Activated naive CD4-positive, alpha-beta T cell treated with anti-CD3 and anti-CD28 coated beads for 36 hours (primary cell): ENCODE data around the gene NGEF. TPM values are rescaled to one million over a fixed set of nuclear protein-coding genes. Genes with fewer than 3 reads are reported as not detected.

Source experiments
- CTCF ChIA-PET: fragments of 350-600 bp; sonication (Branson Sonifier 250); formaldehyde crosslinking; loops from one replicate; lab custom pipeline; 2021; ENCODE audit warnings: antibody characterized with exemption; lab: Charles Lee
- DNase-seq: peaks from one replicate; pipeline ENCODE4 v3.0.0-alpha.2; 2020
- H3K27ac Mint-ChIP-seq: one replicate; pipeline ENCODE4 v1.8.0; 2021; ENCODE audit warnings: mild to moderate bottlenecking, mixed read lengths
- H3K27me3 Mint-ChIP-seq: one replicate; pipeline ENCODE4 v1.8.0; 2021; ENCODE audit warnings: low read depth, mixed read lengths
- H3K36me3 Mint-ChIP-seq: one replicate; pipeline ENCODE4 v1.8.0; 2021; ENCODE audit warnings: low read depth, mixed read lengths
- H3K4me1 Mint-ChIP-seq: one replicate; pipeline ENCODE4 v1.8.0; 2021; ENCODE audit warnings: low read depth, mixed read lengths
- H3K4me3 Mint-ChIP-seq: one replicate; pipeline ENCODE4 v1.8.0; 2021; ENCODE audit warnings: mild to moderate bottlenecking, moderate library complexity, mixed read lengths
- H3K9me3 Mint-ChIP-seq: one replicate; pipeline ENCODE4 v1.8.0; 2021; ENCODE audit warnings: mixed read lengths
- intact Hi-C: fragments of 100-400 bp; cut with micrococcal nuclease; formaldehyde crosslinking; loops from one replicate; pipeline ENCODE4 v1.15.1; 2023
- total RNA-seq, 2 experiments: library from RNA; stranded (reverse); gene quantifications; one replicate each; pipeline ENCODE4 v1.2.3, GENCODE V29; 2021

The NGEF gene
- total RNA-seq, 2 experiments from 2014 or later, result 0.12 TPM; not detected in 1

DNA sequence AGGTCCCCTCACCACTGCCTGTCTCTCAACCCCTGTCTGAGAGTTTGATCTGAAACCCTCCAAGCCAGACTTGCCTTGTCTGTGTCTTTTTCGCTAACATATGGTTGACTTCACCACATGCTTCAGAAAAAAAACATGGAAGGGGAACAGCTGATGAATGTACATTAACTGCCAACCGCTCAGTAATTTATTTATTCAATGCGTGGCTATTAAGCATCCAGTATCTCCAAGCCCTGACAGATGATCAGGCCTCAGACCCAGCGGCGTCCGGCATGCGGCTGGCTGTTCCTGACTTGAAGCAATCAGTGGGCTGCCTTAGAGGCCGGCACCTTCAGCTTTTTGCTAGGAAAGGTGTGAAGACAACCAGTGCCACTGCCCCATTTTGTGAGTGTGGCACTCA lies 62.3 kb downstream of the NGEF start:
- Mint-ChIP-seq H3K36me3 (no peaks in the 10 kb centered on the region), H3K27me3 (no peaks in the 10 kb centered on the region), H3K9me3 (no peaks in the 10 kb centered on the region), H3K4me3 (no peak overlapping the region), H3K4me1 (no peaks in the 10 kb centered on the region), H3K27ac (no peak overlapping the region)
- intact Hi-C loops, result no loop called here
- CTCF ChIA-PET, result no interaction called here
- no peak for DNase-seq

DNA sequence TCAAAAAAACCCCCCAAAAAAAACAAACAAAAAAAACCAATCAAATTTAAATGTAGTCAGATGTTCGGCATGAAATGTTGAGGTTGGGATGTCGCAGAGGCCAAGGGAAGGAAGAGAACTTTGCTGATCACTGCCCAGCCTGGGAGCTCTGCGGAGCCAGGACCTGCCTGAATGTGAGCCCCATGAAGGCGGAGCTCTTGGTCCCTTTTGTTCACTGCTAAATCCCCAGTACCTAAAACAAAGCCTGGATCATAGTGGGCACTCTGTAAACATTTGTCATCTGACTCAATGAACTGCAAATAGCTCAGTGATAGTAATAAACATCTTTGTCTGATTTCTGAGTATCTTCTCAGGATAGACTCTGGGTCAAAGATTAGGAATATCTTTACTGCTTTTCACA lies 64.0 kb downstream of the NGEF start:
- intact Hi-C loops, result no loop called here
- Mint-ChIP-seq H3K27ac (no peak overlapping the region), H3K9me3 (no peaks in the 10 kb centered on the region), H3K36me3 (no peaks in the 10 kb centered on the region), H3K4me3 (no peak overlapping the region), H3K4me1 (no peaks in the 10 kb centered on the region), H3K27me3 (no peaks in the 10 kb centered on the region)
- DNase-seq, result no peak
- CTCF ChIA-PET, result interaction anchor here (0.6 kb wide), 1 partner anchor 65 kb away, joined by 4 read pairs; no protein-coding TSS in a partner anchor

DNA sequence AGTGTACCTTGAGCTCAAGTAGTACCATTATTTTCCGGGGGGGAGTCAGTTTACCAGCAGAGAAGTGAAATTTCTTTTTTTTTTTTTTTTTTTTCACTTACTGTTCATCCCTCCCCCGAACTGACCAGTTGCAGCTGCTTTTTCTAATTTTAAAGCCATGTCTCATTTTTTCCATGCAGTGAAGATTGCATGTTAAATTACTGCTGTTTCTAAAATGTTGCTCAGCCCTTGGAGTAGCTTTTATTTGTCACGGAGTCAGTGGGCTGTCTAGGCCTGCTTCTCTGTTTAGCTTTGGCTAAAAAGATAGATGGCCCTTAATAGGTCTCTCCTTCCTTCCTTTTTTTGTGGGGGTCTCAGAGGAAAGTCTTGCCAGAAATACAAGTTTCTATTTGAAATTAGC lies 70.2 kb downstream of the NGEF start:
- CTCF ChIA-PET, result interaction anchor here (0.6 to 1.2 kb wide), 2 partner anchors 15 to 390 kb away, joined by 3 read pairs; no protein-coding TSS in a partner anchor

DNA sequence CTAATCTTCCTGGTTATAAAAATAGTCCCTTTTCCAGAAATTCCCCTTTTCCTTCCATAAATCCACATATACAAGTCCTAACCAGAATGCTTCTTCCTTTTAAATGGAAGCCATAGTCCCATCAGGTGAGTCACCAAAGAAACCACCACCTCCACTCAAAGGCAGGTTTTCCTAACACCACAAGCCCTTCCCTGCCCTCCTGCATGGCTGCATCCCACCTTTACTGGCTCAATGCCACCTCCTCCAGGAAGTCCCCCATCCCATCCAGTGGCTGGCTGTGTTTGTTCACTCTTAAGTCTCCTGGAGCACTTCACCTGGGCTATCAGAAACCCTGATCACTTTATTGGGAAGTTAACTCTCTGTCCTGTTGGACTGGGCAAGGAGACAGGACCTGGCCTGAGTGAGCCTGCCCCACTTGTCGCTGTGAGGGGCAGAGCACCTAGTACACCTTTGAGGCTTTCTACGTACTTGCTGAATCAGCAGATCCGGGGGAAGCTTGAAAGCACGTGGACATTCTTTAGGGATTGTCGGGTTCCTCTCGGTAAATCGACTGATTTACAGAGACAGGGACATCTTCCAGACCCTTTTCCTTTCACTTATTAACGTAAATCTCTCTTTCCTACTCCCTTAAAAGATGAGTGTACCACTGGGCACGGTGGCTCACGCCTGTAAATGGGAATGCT lies 71.0 kb downstream of the NGEF start:
- Mint-ChIP-seq H3K36me3 (no peaks in the 10 kb centered on the region), H3K9me3 (peaks cover 3% of the 10 kb centered on the region), H3K4me3 (no peak overlapping the region), H3K4me1 (no peaks in the 10 kb centered on the region), H3K27me3 (peaks cover 4% of the 10 kb centered on the region), H3K27ac (no peak overlapping the region)
- CTCF ChIA-PET, result interaction anchor here (0.6 to 1.2 kb wide), 2 partner anchors 16 to 389 kb away, joined by 3 read pairs; no protein-coding TSS in a partner anchor
- DNase-seq, result no peak
- intact Hi-C loops, result no loop called here

More for the DNA sequence above, 70.2 kb downstream of the NGEF start:
- no peaks in the 10 kb centered on the region for H3K36me3 Mint-ChIP-seq
- DNase-seq, result no peak
- H3K27ac Mint-ChIP-seq, result no peak overlapping the region
- peaks cover 4% of the 10 kb centered on the region for H3K27me3 Mint-ChIP-seq
- H3K4me3 Mint-ChIP-seq, result no peak overlapping the region
- intact Hi-C loops, result no loop called here
- H3K9me3 Mint-ChIP-seq, result peaks cover 3% of the 10 kb centered on the region
- no peaks in the 10 kb centered on the region for H3K4me1 Mint-ChIP-seq

DNA sequence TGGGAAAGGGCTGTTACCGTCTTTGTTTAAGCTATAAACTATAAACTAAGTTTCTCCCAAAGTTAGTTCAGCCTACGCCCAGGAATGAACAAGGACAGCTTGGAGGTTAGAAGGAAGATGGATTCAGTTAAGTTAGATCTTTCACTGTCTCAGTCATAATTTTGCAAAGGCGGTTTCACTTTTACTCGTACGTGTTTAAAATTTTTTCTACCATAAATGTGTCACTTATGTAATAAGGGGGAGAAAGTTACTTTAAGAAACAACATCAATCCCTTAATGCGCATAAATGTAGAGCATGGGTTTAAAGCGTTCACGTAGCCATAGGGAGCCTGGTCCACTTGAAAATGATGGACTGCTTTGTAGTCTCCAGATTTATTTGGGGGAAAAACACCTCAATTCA lies 71.7 kb downstream of the NGEF start:
- Mint-ChIP-seq H3K27me3 (peaks cover 4% of the 10 kb centered on the region), H3K27ac (no peak overlapping the region), H3K9me3 (peaks cover 3% of the 10 kb centered on the region), H3K4me3 (no peak overlapping the region), H3K4me1 (no peaks in the 10 kb centered on the region), H3K36me3 (no peaks in the 10 kb centered on the region)
- no peak for DNase-seq
- CTCF ChIA-PET, result interaction anchor here (1.2 kb wide), 1 partner anchor 113 kb away, joined by 6 read pairs; no protein-coding TSS in a partner anchor
- intact Hi-C loops, result no loop called here

DNA sequence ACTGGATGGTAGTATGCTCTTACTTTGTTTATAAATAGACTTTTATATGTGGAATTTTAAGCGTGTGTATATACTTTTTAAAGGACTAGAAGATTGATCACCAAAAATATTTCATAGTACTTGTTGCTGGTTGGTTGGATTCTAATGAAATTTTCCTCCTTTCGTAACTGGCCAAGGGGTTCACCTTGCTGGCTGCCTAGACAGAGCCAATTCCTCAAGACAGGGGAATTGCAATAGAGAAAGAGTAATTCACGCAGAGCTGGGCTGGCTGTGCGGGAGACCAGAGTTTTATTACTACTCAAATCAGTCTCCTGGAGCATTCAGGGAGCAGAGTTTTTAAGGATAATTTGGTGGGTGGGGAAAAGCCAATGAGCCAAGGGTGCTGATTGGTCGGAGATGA lies 72.3 kb downstream of the NGEF start:
- Mint-ChIP-seq H3K27ac (no peak overlapping the region), H3K36me3 (no peaks in the 10 kb centered on the region), H3K4me1 (no peaks in the 10 kb centered on the region), H3K9me3 (peaks cover 3% of the 10 kb centered on the region), H3K4me3 (no peak overlapping the region), H3K27me3 (peaks cover 4% of the 10 kb centered on the region)
- intact Hi-C loops, result no loop called here
- no peak for DNase-seq
- CTCF ChIA-PET, result interaction anchor here (1.2 kb wide), 1 partner anchor 114 kb away, joined by 6 read pairs; no protein-coding TSS in a partner anchor

DNA sequence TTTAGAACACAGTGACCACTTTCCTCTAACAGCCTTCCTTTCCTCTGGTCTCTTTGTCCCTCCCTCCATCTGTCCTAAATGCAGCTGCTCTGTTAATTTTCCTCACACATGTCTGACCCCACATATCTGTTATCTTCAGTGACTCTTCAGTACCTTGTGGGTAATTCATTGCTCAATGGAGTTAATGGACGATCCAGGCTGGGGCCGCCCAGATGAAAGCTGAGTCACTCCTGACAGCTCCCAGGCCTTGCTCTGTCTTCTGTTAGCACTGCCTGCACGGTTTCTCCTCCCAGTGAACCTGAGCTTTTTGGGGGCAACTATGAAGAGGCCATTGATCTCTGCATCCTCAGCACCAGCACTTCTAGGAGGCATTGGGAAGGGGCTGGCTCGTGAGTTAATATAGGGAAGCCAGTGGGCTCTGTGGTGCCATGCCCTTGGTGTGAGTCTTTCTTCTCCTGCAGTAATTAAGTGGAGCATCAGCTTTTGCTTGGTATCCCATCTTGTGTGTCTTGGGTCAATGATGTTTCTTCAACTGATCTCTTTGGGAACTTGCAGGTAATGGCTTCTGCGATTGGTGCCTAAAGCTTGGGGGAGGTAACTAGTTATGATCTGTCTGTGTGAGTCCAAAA lies 75.7 kb downstream of the NGEF start:
- Mint-ChIP-seq H3K27me3 (peaks cover 10% of the 10 kb centered on the region), H3K4me3 (no peak overlapping the region), H3K36me3 (no peaks in the 10 kb centered on the region), H3K27ac (no peak overlapping the region), H3K4me1 (no peaks in the 10 kb centered on the region), H3K9me3 (peaks cover 3% of the 10 kb centered on the region)
- CTCF ChIA-PET, result interaction anchor here (0.7 kb wide), 1 partner anchor 180 kb away, joined by 3 read pairs; no protein-coding TSS in a partner anchor
- no peak for DNase-seq
- intact Hi-C loops, result no loop called here

DNA sequence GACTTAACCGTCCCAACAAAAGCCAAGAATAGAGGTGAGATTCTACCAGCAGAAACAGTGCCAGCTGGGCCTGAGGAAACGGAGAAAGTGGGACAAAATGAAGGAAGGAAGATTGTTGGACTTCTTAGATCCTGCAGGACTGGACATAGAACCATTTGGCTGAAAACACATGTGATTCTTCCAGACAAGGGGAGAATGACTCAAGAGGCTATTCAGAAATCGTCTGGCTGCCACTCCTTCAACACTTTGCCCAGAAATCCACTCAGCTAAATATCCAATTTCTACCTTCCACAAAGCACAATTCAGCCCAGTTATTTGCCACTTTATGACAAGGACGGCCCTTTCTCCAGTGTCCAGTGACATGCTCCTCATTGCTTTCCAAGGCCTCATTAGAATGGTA lies 81.4 kb downstream of the NGEF start:
- DNase-seq, result no peak
- Mint-ChIP-seq H3K27me3 (peaks cover 35% of the 10 kb centered on the region), H3K27ac (no peak overlapping the region), H3K4me3 (no peak overlapping the region), H3K9me3 (no peaks in the 10 kb centered on the region), H3K36me3 (peaks cover 2% of the 10 kb centered on the region), H3K4me1 (peaks cover 12% of the 10 kb centered on the region)
- intact Hi-C loops, result no loop called here
- CTCF ChIA-PET, result interaction anchor here (0.6 kb wide), 1 partner anchor 446 kb away, joined by 3 read pairs; no protein-coding TSS in a partner anchor

DNA sequence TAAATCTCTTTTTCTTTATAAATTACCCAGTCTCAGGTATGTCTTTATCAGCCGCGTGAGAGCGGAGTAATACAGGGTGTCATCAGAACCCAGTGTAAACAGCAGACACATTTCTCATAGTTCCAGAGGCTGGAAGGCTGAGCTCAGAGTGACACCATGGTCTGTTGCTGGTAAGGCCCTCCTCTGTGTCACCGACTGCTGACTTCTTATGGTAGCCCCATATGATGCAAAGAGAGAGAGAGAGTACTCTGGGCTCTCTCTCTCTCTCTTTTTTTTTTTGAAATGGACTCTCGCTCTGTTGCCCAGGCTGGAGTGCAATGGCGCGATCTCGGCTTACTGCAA lies 83.0 kb downstream of the NGEF start:
- CTCF ChIA-PET, result no interaction called here
- Mint-ChIP-seq H3K36me3 (peaks cover 2% of the 10 kb centered on the region), H3K27ac (no peak overlapping the region), H3K27me3 (peaks cover 49% of the 10 kb centered on the region), H3K4me1 (peaks cover 17% of the 10 kb centered on the region), H3K4me3 (no peak overlapping the region), H3K9me3 (no peaks in the 10 kb centered on the region)
- intact Hi-C loops, result no loop called here
- no peak for DNase-seq

DNA sequence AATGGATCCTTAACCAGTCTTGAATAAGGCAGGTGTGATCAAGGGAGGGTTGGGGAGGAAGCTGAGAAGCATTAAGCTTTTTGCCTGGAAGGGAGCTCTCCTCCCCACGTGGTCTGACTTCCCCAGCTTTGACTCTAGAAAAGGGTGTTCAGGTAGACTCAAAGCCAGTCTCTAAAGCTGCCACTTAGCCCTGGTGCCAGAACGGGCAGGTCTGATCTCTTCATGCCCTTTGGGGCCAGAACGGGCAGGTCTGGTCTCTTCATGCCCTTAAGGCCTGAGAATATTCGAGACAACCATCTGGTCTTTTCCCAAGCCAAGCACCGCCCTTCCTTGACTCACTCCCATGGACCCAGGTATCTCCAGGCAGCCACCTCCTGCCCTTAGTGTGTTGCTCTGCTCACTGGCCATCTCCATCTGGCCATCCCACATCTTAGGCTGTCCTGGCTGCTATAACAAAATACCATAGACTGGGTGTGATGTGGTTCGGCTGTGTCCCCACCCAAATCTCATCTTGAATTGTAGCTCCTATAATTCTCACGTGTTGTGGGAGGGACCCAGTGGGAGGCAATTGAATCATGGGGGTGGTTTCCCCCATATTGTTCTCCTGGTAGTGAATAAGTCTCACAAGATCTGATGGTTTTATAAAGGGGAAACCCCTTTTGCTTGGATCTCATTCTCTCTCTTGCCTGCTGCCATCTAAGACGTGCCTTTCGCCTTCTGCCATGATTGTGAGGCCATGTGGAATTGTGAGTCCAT lies 83.6 kb downstream of the NGEF start:
- CTCF ChIA-PET, result interaction anchor here (0.5 kb wide), 1 partner anchor 126 kb away, joined by 3 read pairs; no protein-coding TSS in a partner anchor
- intact Hi-C loops, result no loop called here
- H3K4me3 Mint-ChIP-seq, result peak overlapping the region; percentile 54
- peak; percentile 20 for DNase-seq
- H3K9me3 Mint-ChIP-seq, result no peaks in the 10 kb centered on the region
- peaks cover 53% of the 10 kb centered on the region for H3K27me3 Mint-ChIP-seq
- H3K36me3 Mint-ChIP-seq, result peaks cover 2% of the 10 kb centered on the region
- H3K4me1 Mint-ChIP-seq, result peaks cover 17% of the 10 kb centered on the region
- no peak overlapping the region for H3K27ac Mint-ChIP-seq

DNA sequence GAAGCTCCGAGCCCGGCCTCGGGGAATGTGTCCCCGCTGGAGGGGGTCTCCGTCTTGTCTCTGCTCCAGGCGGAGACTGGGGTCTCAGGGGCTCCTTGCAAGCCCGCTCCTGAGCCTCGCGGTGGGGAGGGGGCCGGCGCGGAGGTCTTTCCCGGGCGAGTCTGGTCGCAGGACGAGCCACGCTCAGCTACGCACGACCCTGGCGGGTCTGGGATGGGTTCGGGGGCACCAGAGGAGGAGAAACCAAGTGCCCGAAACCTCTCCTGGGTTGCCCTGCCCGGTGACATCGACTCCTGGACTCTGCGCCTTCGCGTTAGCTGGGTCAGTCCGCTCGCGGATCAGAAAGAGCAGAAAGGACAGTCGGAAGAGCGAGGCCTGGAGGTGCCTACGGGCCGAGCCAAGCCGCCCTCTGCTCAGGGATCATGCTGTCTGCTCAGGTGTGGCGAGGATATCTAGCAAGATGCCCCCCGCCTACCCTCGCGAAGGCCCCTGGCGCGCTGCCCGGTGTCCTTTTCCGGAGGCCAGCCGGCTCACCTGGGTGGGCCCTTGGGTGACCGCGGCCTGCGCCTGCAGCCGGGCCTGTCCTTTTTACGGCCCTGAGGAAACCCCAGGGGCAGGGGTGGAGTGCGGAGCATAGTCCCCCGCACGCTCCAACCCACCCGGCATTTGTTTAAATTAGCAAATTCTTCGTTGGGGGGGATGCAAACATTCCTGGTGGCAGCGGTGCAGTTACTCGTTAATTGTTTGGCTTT lies 84.3 kb downstream of the NGEF start:
- intact Hi-C loops, result no loop called here
- no peak for DNase-seq
- CTCF ChIA-PET, result interaction anchor here (0.5 to 0.6 kb wide), 2 partner anchors 127 to 174 kb away, joined by 3 to 4 read pairs; no protein-coding TSS in a partner anchor
- Mint-ChIP-seq H3K36me3 (peaks cover 2% of the 10 kb centered on the region), H3K4me3 (peak overlapping the region; percentile 54), H3K9me3 (no peaks in the 10 kb centered on the region), H3K4me1 (peaks cover 17% of the 10 kb centered on the region), H3K27me3 (peaks cover 55% of the 10 kb centered on the region), H3K27ac (no peak overlapping the region)
